ENCODE measurements around the gene ADNP. TPM values are rescaled to one million over a fixed set of nuclear protein-coding genes. Genes with fewer than 3 reads are reported as not detected.

The ADNP gene
- total and polyA plus RNA-seq, 2 experiments from 2014 or later, result 95.0 to 106 TPM

DNA sequence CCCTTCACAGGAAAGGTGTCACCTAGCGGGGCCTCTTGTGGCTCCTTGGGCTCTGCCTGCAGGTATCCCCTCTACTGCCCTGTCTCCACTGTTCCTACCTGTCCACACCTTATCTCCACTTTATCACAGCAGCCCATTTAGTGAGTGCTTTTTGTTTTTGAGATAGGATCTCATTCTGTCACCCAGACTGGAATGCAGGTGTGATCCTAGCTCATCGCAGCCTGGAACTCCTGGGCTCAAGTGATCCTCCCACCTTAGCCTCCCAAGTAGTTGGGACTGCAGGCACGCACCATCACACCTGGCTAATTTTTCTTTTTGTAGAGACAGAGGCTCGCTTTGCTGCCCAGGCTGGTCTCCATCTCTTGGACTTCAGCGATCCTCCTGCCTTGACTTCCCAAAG lies 88.4 kb downstream of the ADNP start:
- Histone ChIP-seq H3F3A (replicated peaks; ENCODE audit: low read depth) (no peaks in the 10 kb centered on the region), H3K36me3 (ENCODE audit: insufficient read depth) (no peaks in the 10 kb centered on the region), H4K20me1 (replicated peaks; ENCODE audit: insufficient read depth) (no peaks in the 10 kb centered on the region), H2AFZ (no peak overlapping the region), H3K9me2 (ENCODE audit: insufficient read depth) (no peaks in the 10 kb centered on the region), H3K27ac (ENCODE audit: low read depth) (no peak overlapping the region), H3K4me1 (ENCODE audit: insufficient read depth) (no peaks in the 10 kb centered on the region), H3K4me3 (no peak overlapping the region), H3K27me3 (ENCODE audit: insufficient read depth) (no peaks in the 10 kb centered on the region), H3K79me2 (replicated peaks; ENCODE audit: insufficient read depth) (no peaks in the 10 kb centered on the region), H3K4me2 (no peak overlapping the region)
- Mint-ChIP-seq H3K4me3 (no peak overlapping the region; the same call in 2 of the 3 replicates), H3K4me1 (no peaks in the 10 kb centered on the region; the same call in 2 of the 3 replicates), H3K27ac (no peak overlapping the region), H3K27me3 (ENCODE audit: insufficient read depth, low read depth, poor library complexity) (peaks cover 9% of the 10 kb centered on the region), H3K36me3 (ENCODE audit: low read depth) (no peaks in the 10 kb centered on the region; the same call in 2 of the 3 replicates), H3K9me3 (no peaks in the 10 kb centered on the region)
- no peak for ATAC-seq
- TF ChIP-seq JUNB (IDR thresholded peaks at IDR 0.05; ENCODE audit: unreplicated experiment), result no peak
- TF ChIP-seq NANOG (IDR thresholded peaks at IDR 0.05; ENCODE audit: borderline replicate concordance), result no peak
- no peak for TF ChIP-seq STAT1 (IDR thresholded peaks at IDR 0.05; ENCODE audit: unreplicated experiment)
- no peak for DNase-seq (ENCODE audit: low spot score)

Small RNA genes lying within 50 kb of the gene (small RNA-seq; reads per million reads assigned to genes)
- not detected for gene TMSB4XP6 (ENCODE audit: low replicate concordance)

Other genes with a start within 250 kb of the ADNP start
- gene RIPOR3, start 239.9 kb downstream of the ADNP start, total RNA-seq (2014; rRNA removed; shearing (Covaris generic)), result 6.0 and 6.3 TPM in 2 replicates
- 3.9 and 4.9 TPM in 2 replicates for gene RIPOR3, start 239.9 kb downstream of the ADNP start, polyA plus RNA-seq (2016; fragmentation: Nextera tagmentation; extraction: Ambion mirVana)
- 29.2 and 39.7 TPM in 2 replicates for gene PARD6B, start 199.9 kb downstream of the ADNP start, total RNA-seq (2014; rRNA removed; shearing (Covaris generic))
- 20.0 and 23.5 TPM in 2 replicates for gene PARD6B, start 199.9 kb downstream of the ADNP start, polyA plus RNA-seq (2016; fragmentation: Nextera tagmentation; extraction: Ambion mirVana)
- gene BCAS4, start 136.4 kb downstream of the ADNP start, total RNA-seq (2014; rRNA removed; shearing (Covaris generic)), result 6.3 and 22.2 TPM in 2 replicates
- gene BCAS4, start 136.4 kb downstream of the ADNP start, polyA plus RNA-seq (2016; fragmentation: Nextera tagmentation; extraction: Ambion mirVana), result 22.0 and 24.8 TPM in 2 replicates
- gene DPM1, start 27.1 kb upstream of the ADNP start, total RNA-seq (2014; rRNA removed; shearing (Covaris generic)), result 71.7 and 80.2 TPM in 2 replicates
- gene DPM1, start 27.1 kb upstream of the ADNP start, polyA plus RNA-seq (2016; fragmentation: Nextera tagmentation; extraction: Ambion mirVana), result 117 and 130 TPM in 2 replicates
- gene MOCS3, start 27.4 kb upstream of the ADNP start, total RNA-seq (2014; rRNA removed; shearing (Covaris generic)), result 9.1 and 9.4 TPM in 2 replicates
- gene MOCS3, start 27.4 kb upstream of the ADNP start, polyA plus RNA-seq (2016; fragmentation: Nextera tagmentation; extraction: Ambion mirVana), result 2.2 and 3.1 TPM in 2 replicates
- 26.3 and 31.0 TPM in 2 replicates for gene KCNG1, start 91.7 kb upstream of the ADNP start, total RNA-seq (2014; rRNA removed; shearing (Covaris generic))
- 6.6 and 8.1 TPM in 2 replicates for gene KCNG1, start 91.7 kb upstream of the ADNP start, polyA plus RNA-seq (2016; fragmentation: Nextera tagmentation; extraction: Ambion mirVana)